NT2/D1 (cell line): ENCODE data around the gene BCKDK.

Experiments
- SUZ12 ChIP-seq: IDR thresholded peaks from 2 replicates; pipeline ENCODE4 v1.6.1; 2011; ENCODE audit not compliant: insufficient read length, insufficient read depth; ENCODE audit errors: extremely low read depth
- ZNF274 ChIP-seq: IDR thresholded peaks from 2 replicates; pipeline ENCODE4 v1.6.1; 2011; ENCODE audit warnings: mild to moderate bottlenecking, low read depth, low read length

GRCh38 chr16:31071861-31072260 lies 36.3 kb upstream of the BCKDK start:
- no peak for TF ChIP-seq ZNF274
- no peak for TF ChIP-seq SUZ12
